ENCODE data around the gene DYSF.

The DYSF gene

DNA sequence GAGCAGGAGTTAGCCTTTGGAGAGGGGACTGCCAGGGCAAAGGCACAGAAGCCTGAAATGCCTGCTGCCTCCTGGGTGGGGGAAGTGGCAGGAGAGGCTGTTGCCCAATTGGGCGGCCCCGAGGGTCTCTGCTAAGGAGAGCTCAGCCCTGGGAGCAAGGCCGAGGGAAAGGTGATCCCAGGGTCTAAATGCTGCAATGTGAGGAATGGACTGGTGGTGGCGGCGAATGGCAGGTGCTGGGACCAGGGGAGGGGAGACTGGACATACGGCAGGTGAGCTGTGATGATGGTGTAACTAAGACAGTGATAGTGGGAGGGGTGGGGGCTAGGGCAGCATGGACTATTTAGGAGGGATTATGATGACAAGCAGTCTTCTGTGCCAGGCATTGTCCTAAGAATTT, 104.0 kb downstream of the DYSF start:
- no peak for DNase-seq

GRCh38 chr2:71558300-71559051, 105.1 kb downstream of the DYSF start:
- no peak for DNase-seq

- no peak for DNase-seq
These were observed 105.9 kb downstream of the DYSF start for GRCh38 chr2:71559080-71559827.

DNA sequence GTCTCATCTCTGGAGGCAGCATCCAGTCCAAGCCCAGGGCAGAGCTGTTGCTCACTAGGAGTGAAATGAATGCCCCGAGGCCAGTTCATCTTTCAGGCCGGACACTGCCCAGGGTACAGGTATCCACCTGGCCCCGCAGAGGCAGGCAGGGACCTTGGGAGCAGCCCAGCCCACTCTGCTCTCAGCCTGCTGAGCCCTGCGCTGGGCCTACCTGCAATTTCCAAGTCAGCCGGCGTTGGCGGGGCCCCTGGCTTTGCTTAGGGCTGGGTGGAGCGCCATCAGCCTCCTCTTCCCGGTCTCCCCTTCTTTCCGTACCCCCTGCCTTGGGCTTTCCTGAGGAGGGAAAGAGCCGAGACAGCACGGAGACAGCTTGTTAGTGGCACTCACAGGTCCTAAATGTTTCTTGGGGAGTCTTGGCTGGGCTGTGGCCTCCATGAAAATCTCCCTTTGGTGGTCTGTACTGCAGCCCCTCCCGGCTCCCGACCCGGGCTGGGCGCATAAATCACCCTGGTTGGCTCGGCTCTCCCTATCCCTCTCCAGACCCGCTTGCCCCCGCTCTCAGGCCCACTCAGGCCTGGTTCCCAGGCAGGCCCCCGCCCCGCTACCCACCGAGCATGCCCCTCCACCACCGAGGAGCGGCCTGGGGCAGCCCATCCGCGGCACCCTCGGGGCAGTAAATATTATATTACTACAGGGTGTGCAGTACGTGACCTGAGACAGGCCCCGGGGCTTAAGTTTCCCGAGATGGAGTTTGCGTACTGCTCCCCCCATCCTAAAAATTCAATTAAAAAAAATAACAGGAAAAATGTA, 106.7 kb downstream of the DYSF start:
- no peak for DNase-seq

- no peak for DNase-seq
These were observed 107.3 kb downstream of the DYSF start for GRCh38 chr2:71560638-71561011.

DNA sequence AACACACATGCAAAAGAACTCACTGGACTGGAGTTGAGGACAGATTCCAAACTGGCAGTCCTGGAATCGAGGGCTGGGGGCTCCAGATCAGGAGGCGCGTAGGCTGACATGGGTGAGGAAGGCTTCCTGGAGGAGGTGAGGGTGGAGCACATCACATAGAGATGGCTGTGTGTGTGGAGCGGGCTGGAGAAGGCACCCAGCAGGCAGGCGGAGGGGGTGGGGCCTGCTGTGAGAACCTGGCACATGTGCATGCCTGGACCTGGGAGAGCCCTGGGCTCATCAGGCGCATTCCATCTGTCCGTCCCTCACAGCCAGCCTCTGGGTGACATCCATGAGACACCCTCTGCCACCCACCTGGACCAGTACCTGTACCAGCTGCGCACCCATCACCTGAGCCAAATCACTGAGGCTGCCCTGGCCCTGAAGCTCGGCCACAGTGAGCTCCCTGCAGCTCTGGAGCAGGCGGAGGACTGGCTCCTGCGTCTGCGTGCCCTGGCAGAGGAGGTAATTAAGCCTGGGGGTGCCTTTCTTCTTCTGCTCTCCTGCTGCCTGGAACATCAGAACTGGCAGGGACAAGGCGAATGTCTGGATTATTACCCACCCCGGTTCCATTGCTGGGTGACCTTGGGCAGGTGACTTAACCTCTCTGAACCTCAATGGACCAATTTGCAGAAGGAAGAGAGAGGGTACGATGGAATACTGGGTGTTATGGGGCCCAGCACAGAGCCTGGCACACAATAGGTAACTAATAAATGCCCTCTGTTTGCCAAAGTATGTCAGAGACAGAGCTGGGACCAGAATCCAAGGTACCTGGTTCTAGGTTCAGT, 108.3 kb downstream of the DYSF start:
- DNase-seq, result no peak

DNA sequence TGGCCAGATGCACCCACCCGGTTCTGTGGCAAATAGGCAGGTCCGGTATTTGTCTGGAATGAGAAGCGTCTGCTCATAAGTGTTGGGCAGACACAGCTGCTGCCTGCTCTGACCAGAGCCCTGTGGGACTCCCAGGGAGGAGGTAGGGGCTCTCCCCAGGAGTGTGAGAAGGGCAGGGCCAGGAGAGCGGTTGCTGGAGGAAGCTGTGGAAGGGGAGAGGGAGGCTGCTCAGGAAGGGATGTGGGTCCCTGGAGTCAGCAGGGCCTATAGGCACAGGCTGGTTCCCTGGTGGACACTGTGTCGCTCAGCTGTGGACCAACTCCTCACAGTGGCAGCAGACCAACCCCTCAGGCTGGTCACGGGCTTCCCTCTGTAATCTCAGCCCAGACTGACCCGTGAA, 109.2 kb downstream of the DYSF start:
- DNase-seq, result no peak

DNA sequence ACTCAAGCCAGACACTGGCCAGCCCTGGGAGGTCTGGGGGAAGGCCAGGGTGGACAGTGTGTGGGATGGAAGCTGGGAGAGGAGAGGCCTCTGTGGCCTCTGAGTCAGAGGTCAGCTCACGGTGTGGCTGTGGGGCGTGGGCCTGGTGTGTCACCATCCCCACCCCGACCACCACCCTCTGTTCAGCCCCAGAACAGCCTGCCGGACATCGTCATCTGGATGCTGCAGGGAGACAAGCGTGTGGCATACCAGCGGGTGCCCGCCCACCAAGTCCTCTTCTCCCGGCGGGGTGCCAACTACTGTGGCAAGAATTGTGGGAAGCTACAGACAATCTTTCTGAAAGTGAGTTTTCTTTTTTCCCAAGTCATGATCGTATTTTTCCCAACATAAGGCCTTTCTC, 110.5 kb downstream of the DYSF start:
- DNase-seq, result no peak

DNA sequence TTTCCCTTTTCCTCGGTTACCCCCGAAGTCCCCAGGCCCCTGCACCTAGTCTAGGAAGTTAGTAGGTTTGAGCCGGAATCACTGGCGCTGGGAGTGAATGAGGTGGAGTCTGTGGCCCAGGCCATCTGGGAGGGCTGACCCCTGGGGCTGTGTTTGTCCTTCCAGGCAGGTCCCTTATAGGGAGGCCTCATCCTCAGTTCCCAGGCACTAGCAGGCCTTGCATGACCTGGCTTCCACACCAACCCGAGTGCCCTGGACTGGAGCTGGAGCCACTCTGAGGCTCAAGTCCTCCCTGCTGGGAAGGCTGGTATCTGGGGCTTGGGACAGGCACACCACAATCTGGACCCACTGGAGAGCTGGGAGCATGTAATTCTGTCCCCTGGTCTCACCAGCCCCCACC, 111.0 kb downstream of the DYSF start:
- no peak for DNase-seq

GRCh38 chr2:71564790-71565189, 111.4 kb downstream of the DYSF start:
- DNase-seq, result no peak

GRCh38 chr2:71566372-71566771, 113.0 kb downstream of the DYSF start:
- no peak for DNase-seq

DNA sequence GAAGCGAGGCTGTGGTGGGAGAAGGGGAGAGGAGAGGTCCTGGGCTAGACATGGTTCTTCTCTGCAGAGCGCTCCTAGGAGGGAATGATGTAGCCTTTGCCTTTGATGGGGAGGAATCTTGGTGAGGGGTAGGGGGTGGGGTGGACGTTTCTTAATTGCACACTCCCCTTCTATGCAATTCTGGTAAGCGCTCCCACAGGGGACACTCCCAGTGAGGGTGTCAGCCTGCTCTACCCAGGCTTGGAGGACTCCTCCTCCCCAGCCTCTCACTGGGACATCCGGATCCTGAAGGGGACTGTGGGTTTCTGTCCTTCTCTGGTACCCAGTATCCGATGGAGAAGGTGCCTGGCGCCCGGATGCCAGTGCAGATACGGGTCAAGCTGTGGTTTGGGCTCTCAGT, 114.3 kb downstream of the DYSF start:
- no peak for DNase-seq

DNA sequence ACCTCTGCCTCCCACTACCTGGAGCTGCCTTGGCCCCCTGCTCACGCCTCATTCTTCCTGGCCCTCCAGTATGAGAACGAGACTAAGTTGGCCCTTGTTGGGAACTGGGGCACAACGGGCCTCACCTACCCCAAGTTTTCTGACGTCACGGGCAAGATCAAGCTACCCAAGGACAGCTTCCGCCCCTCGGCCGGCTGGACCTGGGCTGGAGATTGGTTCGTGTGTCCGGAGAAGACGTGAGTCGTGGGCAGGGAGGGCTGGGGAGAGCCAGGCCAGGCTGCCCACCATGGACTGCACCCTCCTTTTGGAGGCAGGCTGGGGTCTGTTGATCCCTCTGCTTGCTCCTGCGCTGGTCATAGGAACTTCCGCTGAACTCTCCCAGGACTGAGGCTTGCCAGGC, 114.7 kb downstream of the DYSF start:
- DNase-seq, result no peak

- no peak for DNase-seq
These were observed 117.2 kb downstream of the DYSF start for GRCh38 chr2:71570511-71570910.

DNA sequence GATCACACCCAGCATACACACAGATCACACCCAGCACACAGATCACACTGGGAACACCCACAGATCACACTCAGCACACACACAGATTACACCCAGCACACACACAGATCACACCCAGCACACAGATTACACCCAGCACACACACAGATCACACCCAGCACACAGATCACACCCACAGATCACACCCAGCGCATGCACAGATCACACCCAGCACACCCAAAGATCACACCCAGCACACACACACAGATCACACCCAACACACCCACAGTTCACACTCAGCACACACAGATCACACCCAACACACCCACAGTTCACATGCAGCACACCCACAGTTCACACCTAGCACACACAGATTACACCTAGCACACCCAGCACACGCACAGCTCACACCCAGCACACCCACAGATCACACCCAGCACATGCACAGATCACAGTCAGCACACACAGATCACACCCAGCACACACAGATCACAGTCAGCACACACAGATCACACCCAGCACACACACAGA, 117.6 kb downstream of the DYSF start:
- DNase-seq, result no peak

DNA sequence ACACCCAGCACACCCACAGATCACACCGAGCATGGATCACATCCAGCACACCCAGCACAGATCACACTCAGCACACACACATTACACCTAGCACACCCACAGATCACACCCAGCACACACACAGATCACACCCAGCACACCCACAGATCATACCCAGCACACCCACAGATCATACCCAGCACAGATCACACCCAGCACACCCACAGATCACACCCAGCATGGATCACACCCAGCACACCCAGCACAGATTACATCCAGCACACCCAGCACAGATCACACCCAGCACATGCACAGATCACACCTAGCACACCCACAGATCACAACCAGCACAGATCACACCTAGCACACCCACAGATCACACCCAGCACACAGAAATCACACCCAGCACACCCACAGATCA, 118.6 kb downstream of the DYSF start:
- DNase-seq, result no peak

GRCh38 chr2:71575966-71576365, 122.6 kb downstream of the DYSF start:
- DNase-seq, result no peak

- DNase-seq, result no peak
These were observed 123.2 kb downstream of the DYSF start for GRCh38 chr2:71576541-71576940.

GRCh38 chr2:71577209-71577608, 123.8 kb downstream of the DYSF start:
- no peak for DNase-seq

GRCh38 chr2:71578767-71579342, 125.5 kb downstream of the DYSF start:
- DNase-seq, result no peak

DNA sequence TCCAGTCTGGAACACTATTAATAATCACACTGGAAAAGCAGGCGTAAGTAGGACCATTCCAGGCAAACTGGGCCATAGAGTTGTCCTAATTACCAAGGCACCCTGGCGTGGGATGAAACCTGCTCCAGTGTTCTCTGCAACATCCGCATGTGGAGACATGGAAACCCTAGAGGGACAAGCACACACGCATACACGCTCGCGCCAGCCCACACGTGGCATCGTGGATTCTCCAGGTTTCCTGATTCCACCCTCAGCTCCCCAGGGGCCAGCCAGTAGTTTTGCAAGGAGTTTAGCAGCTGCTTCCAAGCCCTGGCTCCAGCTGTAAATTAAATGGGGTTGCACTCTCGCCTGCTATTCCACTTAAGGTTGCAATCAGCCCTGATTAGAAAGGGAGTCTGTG, 127.7 kb downstream of the DYSF start:
- DNase-seq, result no peak

DNA sequence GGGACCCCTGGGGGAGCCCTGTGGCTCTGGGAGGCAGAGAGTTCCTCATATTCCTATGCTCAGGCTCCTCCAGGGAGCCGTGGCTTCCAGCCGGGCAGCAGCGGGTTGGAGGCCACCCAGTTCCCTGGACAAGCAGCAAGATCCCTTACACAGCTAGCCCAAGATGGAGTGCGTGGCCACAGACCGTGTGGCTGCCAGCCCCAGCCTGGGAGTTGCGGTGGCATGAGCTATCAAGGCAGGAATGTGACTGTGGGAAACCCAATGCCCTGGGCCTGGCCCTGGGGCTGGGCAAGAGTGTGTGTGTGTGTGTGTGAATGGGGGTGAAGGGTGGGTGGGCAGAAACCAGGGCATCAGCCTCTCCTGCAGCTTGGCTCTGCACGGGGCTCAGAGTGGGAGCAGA, 130.5 kb downstream of the DYSF start:
- DNase-seq, result no peak

Measured in DMS79 (cell line).